Endodermal cell (in vitro differentiated cells): ENCODE results near the gene INPP4A. TPM values are rescaled to one million over a fixed set of nuclear protein-coding genes. Genes with fewer than 3 reads are reported as not detected.
A peak's percentile ranks its signal among the peaks of the same experiment; 100 is the strongest.

Experiments
- DNase-seq: peaks from one replicate; pipeline ENCODE4 v3.0.0-alpha.2; 2017
- H3K27ac ChIP-seq: 2 replicates; pipeline ENCODE4 v1.5.1; 2013; ENCODE audit warnings: mild to moderate bottlenecking, low read depth, low read length, moderate library complexity
- H3K27me3 ChIP-seq: 2 replicates; pipeline ENCODE4 v1.6.1; 2013; ENCODE audit warnings: mild to moderate bottlenecking, low read length, moderate library complexity; ENCODE audit not compliant: insufficient read depth, control insufficient read depth, poor library complexity, severe bottlenecking
- H3K36me3 ChIP-seq: 2 replicates; pipeline ENCODE4 v1.7.0; 2013; ENCODE audit warnings: mild to moderate bottlenecking, low read length, moderate library complexity; ENCODE audit not compliant: control insufficient read depth, insufficient read depth
- H3K4me1 ChIP-seq: one replicate; pipeline ENCODE4 v1.7.0; 2013; ENCODE audit warnings: low read length; ENCODE audit not compliant: control insufficient read depth, insufficient read depth
- H3K4me3 ChIP-seq: 2 replicates; pipeline ENCODE4 v1.5.1; 2013; ENCODE audit warnings: mild to moderate bottlenecking, low read length, moderate library complexity
- H3K9ac ChIP-seq: 2 replicates; pipeline ENCODE4 v1.6.1; 2013; ENCODE audit warnings: mild to moderate bottlenecking, low read length, moderate library complexity; ENCODE audit not compliant: poor library complexity, severe bottlenecking; ENCODE audit errors: extremely low read depth
- H3K9me3 ChIP-seq: 2 replicates; pipeline ENCODE4 v1.6.1; 2013; ENCODE audit warnings: mild to moderate bottlenecking, low read length, moderate library complexity; ENCODE audit not compliant: control insufficient read depth
- H3K27ac Mint-ChIP-seq: 2 replicates; pipeline ENCODE4 v1.8.0; 2020; ENCODE audit warnings: mixed read lengths
- H3K27me3 Mint-ChIP-seq: 2 replicates; pipeline ENCODE4 v1.8.0; 2021; ENCODE audit warnings: mild to moderate bottlenecking, mixed read lengths; ENCODE audit not compliant: insufficient read depth
- H3K36me3 Mint-ChIP-seq: 2 replicates; pipeline ENCODE4 v1.8.0; 2020; ENCODE audit warnings: low read depth, mixed read lengths
- H3K4me1 Mint-ChIP-seq: 2 replicates; pipeline ENCODE4 v1.8.0; 2020; ENCODE audit warnings: mixed read lengths
- H3K4me3 Mint-ChIP-seq: 2 replicates; pipeline ENCODE4 v1.8.0; 2020; ENCODE audit warnings: mild to moderate bottlenecking, moderate library complexity, mixed read lengths
- H3K9me3 Mint-ChIP-seq: 2 replicates; pipeline ENCODE4 v1.8.0; 2020; ENCODE audit warnings: mild to moderate bottlenecking, mixed read lengths
- CTCF ChIP-seq: fragments of 200-600 bp; sonication (generic); conservative IDR thresholded peaks from 2 replicates; pipeline ENCODE4 v1.5.0; 2021; ENCODE audit warnings: antibody characterized with exemption, mild to moderate bottlenecking
- WGBS, 2 experiments: methylation state at CpG; one replicate each; pipeline versions ENCODE4 v1.1.5 to v1.1.7; 2013; ENCODE audit warnings: missing lambda C conversion rate in 2 of 2, mixed read lengths in 1 of 2; ENCODE audit not compliant: insufficient coverage in 1 of 2, insufficient read length in 1 of 2; 5-methylcytosine and 5-hydroxymethylcytosine counted together
- total RNA-seq, 2 donors: library from RNA; stranded (reverse); fragmentation: NEBNext Ultra II Directional in 1 of 2; extraction: Animal tissue kit (Norgen Biotek cat#: 25700) in 1 of 2; gene quantifications; 2 replicates in 1 of 2; 3 replicates in 1 of 2; pipeline ENCODE4 v1.2.1, GENCODE V29; 2021

Gene INPP4A
- total RNA-seq, 2 donors from 2014 or later, result 84.9 to 94.2 TPM

GRCh38 chr2:98512699-98513098 is 68.0 kb downstream of the INPP4A start:
- H3K27ac Mint-ChIP-seq, result peak overlapping the region; percentile 72
- peaks cover 24% of the 10 kb centered on the region for H3K36me3 ChIP-seq

GRCh38 chr2:98514096-98514639 is 69.5 kb downstream of the INPP4A start:
- no peaks in the 10 kb centered on the region for H3K27me3 ChIP-seq
- DNase-seq, result peak; percentile 72
- no peaks in the 10 kb centered on the region for H3K9me3 ChIP-seq
- peak overlapping the region; percentile 36 for H3K4me3 ChIP-seq
- H3K9ac ChIP-seq, result peak overlapping the region; percentile 50
- H3K27ac ChIP-seq, result no peak overlapping the region
- TF ChIP-seq CTCF, result no peak
- peaks cover 30% of the 10 kb centered on the region for H3K36me3 ChIP-seq
- peaks cover 39% of the 10 kb centered on the region for H3K4me1 ChIP-seq
- Mint-ChIP-seq H3K36me3 (peaks cover 14% of the 10 kb centered on the region), H3K4me3 (no peak overlapping the region), H3K9me3 (no peaks in the 10 kb centered on the region), H3K27me3 (no peaks in the 10 kb centered on the region), H3K4me1 (peaks cover 77% of the 10 kb centered on the region), H3K27ac (peak overlapping the region; percentile 93)
- 64 to 100% methylated on average over 3 to 5 of the region's 5 CpGs for WGBS, 2 experiments

More at GRCh38 chr2:98512699-98513098, 68.0 kb downstream of the INPP4A start:
- DNase-seq, result no peak
- WGBS, 2 experiments, result 86 to 97% methylated on average over 2 to 5 of the region's 5 CpGs
- no peak overlapping the region for H3K27ac ChIP-seq
- no peak for TF ChIP-seq CTCF
- H3K36me3 Mint-ChIP-seq, result peaks cover 12% of the 10 kb centered on the region
- peaks cover 52% of the 10 kb centered on the region for H3K4me1 ChIP-seq
- no peaks in the 10 kb centered on the region for H3K27me3 Mint-ChIP-seq
- no peaks in the 10 kb centered on the region for H3K9me3 ChIP-seq
- H3K4me3 ChIP-seq, result peak overlapping the region; percentile 29
- H3K4me1 Mint-ChIP-seq, result peaks cover 85% of the 10 kb centered on the region
- no peak overlapping the region for H3K9ac ChIP-seq
- no peak overlapping the region for H3K4me3 Mint-ChIP-seq
- no peaks in the 10 kb centered on the region for H3K27me3 ChIP-seq
- H3K9me3 Mint-ChIP-seq, result no peaks in the 10 kb centered on the region

GRCh38 chr2:98514879-98515249 is 70.2 kb downstream of the INPP4A start:
- Mint-ChIP-seq H3K4me1 (peaks cover 71% of the 10 kb centered on the region), H3K4me3 (no peak overlapping the region), H3K27me3 (no peaks in the 10 kb centered on the region), H3K36me3 (peaks cover 13% of the 10 kb centered on the region), H3K9me3 (no peaks in the 10 kb centered on the region), H3K27ac (peak overlapping the region; percentile 93)
- WGBS, 2 experiments, result 88 to 96% methylated on average over 3 to 4 of the region's 4 CpGs
- DNase-seq, result no peak
- Histone ChIP-seq H3K27me3 (no peaks in the 10 kb centered on the region), H3K27ac (no peak overlapping the region), H3K9ac (no peak overlapping the region), H3K4me3 (peak overlapping the region; percentile 36), H3K9me3 (no peaks in the 10 kb centered on the region), H3K4me1 (peaks cover 36% of the 10 kb centered on the region), H3K36me3 (peaks cover 37% of the 10 kb centered on the region)
- no peak for TF ChIP-seq CTCF
